ENCODE measurements around the gene MORN3.

DNA sequence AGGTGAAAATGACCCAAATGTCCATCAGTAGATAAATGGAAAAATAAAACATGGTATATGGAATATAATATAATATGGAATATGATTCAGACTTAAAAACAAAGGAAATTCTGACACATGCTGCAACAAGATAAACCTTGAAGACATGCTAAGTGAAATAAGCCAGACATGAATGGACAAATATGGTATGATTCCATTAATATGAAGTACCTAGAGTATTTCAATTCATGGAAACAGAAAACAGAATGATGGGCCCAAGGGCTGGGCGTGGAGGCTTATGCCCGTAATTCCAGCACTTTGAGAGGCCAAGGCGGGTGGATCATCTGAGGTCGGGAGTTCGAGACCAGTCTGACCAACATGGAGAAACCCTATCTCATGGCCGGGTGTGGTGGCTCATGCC lies 65.9 kb downstream of the MORN3 start:
- TF ChIP-seq, protein P1, sequence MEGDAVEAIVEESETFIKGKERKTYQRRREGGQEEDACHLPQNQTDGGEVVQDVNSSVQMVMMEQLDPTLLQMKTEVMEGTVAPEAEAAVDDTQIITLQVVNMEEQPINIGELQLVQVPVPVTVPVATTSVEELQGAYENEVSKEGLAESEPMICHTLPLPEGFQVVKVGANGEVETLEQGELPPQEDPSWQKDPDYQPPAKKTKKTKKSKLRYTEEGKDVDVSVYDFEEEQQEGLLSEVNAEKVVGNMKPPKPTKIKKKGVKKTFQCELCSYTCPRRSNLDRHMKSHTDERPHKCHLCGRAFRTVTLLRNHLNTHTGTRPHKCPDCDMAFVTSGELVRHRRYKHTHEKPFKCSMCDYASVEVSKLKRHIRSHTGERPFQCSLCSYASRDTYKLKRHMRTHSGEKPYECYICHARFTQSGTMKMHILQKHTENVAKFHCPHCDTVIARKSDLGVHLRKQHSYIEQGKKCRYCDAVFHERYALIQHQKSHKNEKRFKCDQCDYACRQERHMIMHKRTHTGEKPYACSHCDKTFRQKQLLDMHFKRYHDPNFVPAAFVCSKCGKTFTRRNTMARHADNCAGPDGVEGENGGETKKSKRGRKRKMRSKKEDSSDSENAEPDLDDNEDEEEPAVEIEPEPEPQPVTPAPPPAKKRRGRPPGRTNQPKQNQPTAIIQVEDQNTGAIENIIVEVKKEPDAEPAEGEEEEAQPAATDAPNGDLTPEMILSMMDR (IDR thresholded peaks at IDR 0.05), result no peak
- no peak for TF ChIP-seq POLR2A (IDR thresholded peaks at IDR 0.05)
- no peak for TF ChIP-seq EP300 (IDR thresholded peaks at IDR 0.05)
- no peak for TF ChIP-seq POLR2AphosphoS5 (IDR thresholded peaks at IDR 0.05)

Data from upper lobe of left lung (tissue), 4 donors.